HG03469 (cell line): ENCODE measurements around the gene CRB2.

Experiments used
- ATAC-seq: cut with Tn5 transposase; IDR thresholded peaks from one replicate; pipeline ENCODE4 v1.9.1; 2021; ENCODE audit warnings: mild to moderate bottlenecking, moderate library complexity, moderate number of reproducible peaks; ENCODE audit not compliant: unreplicated experiment

The CRB2 gene

GRCh38 chr9:123361731-123362510, 5.9 kb downstream of the CRB2 start:
- ATAC-seq = no peak

DNA sequence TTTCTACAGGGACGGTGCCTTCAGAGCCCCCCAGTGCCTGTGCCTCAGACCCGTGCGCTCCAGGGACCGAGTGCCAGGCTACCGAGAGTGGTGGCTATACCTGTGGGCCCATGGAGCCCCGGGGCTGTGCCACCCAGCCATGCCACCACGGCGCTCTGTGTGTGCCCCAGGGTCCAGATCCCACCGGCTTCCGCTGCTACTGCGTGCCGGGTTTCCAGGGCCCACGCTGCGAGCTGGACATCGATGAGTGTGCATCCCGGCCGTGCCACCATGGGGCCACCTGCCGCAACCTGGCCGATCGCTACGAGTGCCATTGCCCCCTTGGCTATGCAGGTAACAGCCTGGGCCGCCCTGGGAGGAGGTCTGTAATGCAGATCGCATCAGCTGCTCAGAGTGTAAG, 6.9 kb downstream of the CRB2 start:
- ATAC-seq = no peak

GRCh38 chr9:123364241-123364824, 8.3 kb downstream of the CRB2 start:
- ATAC-seq = no peak

GRCh38 chr9:123365287-123365880, 9.4 kb downstream of the CRB2 start:
- no peak for ATAC-seq

GRCh38 chr9:123365881-123366528, 10.0 kb downstream of the CRB2 start:
- ATAC-seq = no peak

DNA sequence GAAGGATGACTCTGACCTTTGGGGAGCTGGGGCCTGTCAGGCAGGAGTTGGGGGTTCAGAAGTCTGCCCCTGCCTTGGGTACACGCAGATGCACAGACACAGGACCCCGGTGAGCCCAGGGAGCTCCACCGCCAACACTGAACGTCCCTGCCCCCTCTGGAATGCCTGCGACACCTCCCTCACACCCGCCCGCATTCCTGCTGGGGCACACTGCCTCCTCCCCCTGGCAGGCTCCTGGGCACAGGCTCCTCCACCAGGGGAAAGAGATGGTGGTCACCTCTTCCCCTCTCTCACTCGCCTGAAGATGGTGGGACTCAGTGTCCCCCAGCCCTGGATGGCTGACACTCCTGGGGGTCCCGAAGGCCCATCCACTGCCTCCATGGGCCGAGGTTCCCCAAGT, 12.0 kb downstream of the CRB2 start:
- ATAC-seq = no peak

GRCh38 chr9:123368536-123369153, 12.6 kb downstream of the CRB2 start:
- no peak for ATAC-seq

DNA sequence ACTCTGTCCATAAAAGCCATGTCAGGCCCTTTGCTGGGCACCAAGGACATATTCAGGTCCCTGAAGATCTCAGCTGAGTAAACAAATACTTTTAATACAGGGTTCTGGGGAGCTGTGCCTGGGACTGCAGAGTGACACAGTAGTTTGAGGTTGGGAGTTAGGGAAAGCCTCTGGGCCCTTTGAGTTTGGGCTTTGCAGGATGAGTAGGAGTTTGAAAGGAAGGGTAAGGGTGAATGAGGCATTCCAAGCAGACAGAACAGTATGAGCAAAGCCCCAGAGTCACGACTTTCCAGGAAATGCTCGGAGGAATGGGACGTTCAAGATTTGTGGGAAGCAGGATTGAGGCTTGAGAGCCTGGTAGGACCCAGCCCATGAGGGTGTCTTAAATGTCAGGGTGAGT, 13.3 kb downstream of the CRB2 start:
- ATAC-seq = no peak

DNA sequence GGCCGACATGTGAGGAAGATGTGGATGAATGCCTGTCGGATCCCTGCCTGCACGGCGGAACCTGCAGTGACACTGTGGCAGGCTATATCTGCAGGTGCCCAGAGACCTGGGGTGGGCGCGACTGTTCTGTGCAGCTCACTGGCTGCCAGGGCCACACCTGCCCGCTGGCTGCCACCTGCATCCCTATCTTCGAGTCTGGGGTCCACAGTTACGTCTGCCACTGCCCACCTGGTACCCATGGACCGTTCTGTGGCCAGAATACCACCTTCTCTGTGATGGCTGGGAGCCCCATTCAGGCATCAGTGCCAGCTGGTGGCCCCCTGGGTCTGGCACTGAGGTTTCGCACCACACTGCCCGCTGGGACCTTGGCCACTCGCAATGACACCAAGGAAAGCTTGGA, 14.1 kb downstream of the CRB2 start:
- ATAC-seq = no peak

DNA sequence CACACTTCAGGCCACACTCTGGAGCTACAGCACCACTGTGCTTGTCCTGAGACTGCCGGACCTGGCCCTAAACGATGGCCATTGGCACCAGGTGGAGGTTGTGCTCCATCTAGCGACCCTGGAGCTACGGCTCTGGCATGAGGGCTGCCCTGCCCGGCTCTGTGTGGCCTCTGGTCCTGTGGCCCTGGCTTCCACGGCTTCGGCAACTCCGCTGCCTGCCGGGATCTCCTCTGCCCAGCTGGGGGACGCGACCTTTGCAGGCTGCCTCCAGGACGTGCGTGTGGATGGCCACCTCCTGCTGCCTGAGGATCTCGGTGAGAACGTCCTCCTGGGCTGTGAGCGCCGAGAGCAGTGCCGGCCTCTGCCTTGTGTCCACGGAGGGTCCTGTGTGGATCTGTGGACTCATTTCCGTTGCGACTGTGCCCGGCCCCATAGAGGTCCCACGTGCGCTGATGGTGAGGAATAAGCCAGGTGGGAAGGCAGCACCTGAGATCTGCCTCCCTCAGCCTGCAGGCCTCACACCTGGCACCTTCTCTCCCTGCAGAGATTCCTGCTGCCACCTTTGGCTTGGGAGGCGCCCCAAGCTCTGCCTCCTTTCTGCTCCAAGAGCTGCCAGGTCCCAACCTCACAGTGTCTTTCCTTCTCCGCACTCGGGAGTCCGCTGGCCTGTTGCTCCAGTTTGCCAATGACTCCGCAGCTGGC, 14.7 kb downstream of the CRB2 start:
- no peak for ATAC-seq

- no peak for ATAC-seq
Observed at GRCh38 chr9:123371228-123371584, 15.2 kb downstream of the CRB2 start.

GRCh38 chr9:123371805-123372590, 16.0 kb downstream of the CRB2 start:
- no peak for ATAC-seq

- no peak for ATAC-seq
Observed at GRCh38 chr9:123372766-123373446, 16.9 kb downstream of the CRB2 start.

GRCh38 chr9:123373447-123373923, 17.5 kb downstream of the CRB2 start:
- ATAC-seq = no peak

DNA sequence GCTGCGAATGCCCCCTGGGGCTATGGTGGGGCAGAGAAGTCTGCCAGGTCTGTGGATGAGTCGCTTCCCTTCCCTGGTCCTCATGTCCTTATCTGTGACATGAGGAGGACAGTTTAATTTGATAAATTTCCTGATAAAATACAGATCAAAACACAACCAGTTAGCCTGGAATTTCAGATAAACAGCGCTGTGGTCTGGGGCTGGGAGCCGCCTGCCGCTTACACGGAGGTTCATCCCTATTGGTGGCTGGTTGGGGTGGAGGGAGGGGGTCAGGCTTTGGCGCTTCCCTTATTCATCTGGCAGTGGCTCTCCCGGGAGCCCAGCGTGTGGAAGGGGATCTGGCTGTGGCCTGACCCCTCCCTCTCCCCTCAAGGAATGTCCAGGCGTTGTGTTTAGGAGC, 17.9 kb downstream of the CRB2 start:
- ATAC-seq = no peak

GRCh38 chr9:123375469-123376132, 19.6 kb downstream of the CRB2 start:
- ATAC-seq = no peak

DNA sequence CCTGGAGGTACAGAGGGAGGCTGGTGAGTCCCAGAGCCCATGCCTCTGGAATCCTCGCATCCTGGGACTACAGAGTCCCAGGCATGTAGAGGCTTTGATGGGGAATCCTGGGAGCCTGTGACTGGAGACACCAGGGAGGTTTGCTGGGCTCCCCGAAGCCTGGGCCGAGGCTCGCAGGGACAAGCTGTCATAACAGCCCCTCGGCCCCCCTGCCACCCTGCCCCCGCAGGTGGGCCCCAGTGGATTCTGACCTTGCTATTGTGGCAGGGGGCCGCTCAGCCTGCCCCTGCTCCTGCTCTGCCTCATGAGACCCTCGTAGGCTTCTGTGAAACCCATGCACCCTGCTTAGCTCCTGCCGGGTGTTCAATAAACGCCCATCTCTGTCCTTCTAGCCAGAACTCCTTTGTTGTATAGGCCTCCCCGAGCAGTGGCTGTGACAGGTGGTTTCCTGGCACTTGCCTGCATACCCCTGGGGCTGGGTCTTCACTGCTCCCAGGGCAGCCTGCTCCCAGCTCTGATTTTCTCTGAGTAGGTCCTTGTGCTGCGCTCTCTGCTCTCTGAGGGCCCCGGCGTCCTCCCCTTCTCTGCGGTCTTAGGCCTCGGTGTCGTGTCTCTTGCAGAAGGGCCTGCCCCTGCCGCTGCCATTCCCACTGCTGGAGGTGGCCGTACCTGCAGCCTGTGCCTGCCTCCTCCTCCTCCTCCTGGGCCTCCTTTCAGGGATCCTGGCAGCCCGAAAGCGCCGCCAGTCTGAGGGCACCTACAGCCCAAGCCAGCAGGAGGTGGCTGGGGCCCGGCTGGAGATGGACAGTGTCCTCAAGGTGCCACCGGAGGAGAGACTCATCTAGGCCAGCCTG, 20.4 kb downstream of the CRB2 start:
- no peak for ATAC-seq
